OCI-LY3 (cell line): ENCODE measurements around the gene NR2F1-AS1.

ENCODE experiments used
- EZH2phosphoT487 ChIP-seq: fragments of 200-600 bp; shearing (Covaris generic); IDR thresholded peaks from 2 replicates; pipeline ENCODE4 v1.6.1; 2018; ENCODE audit warnings: antibody characterized with exemption, mixed run types, low read depth
- TF ChIP-seq, protein P1 (sequence below): fragments of 200-600, 300-600 bp; sonication (generic); IDR thresholded peaks from 2 replicates; pipeline ENCODE4 v1.5.1; 2014; ENCODE audit warnings: antibody characterized with exemption, low read length, low read depth

DNA sequence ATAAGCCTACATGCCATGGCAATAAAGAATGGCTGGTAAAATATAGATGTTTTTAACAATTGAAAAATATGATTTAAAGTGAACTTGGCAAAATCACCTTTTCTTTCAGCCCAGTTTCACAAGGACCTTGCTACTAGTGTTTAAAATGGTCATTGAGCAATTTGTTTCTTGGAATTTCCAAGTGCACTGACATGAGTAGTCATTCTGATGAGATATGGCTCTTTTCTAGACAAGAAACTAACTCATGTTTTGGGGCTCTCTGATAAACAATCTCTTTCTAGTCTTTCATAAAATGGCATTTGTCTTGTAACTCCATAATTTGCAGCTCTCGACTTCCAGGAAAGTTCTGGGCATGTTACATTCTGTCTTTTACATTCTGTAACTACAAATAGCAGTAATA lies 176.8 kb downstream of the NR2F1-AS1 start:
- TF ChIP-seq EZH2phosphoT487: no peak
- TF ChIP-seq, protein P1, sequence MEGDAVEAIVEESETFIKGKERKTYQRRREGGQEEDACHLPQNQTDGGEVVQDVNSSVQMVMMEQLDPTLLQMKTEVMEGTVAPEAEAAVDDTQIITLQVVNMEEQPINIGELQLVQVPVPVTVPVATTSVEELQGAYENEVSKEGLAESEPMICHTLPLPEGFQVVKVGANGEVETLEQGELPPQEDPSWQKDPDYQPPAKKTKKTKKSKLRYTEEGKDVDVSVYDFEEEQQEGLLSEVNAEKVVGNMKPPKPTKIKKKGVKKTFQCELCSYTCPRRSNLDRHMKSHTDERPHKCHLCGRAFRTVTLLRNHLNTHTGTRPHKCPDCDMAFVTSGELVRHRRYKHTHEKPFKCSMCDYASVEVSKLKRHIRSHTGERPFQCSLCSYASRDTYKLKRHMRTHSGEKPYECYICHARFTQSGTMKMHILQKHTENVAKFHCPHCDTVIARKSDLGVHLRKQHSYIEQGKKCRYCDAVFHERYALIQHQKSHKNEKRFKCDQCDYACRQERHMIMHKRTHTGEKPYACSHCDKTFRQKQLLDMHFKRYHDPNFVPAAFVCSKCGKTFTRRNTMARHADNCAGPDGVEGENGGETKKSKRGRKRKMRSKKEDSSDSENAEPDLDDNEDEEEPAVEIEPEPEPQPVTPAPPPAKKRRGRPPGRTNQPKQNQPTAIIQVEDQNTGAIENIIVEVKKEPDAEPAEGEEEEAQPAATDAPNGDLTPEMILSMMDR: no peak
